Upper lobe of left lung (tissue), 6 donors: ENCODE measurements around the gene PTPRF. TPM values are rescaled to one million over a fixed set of nuclear protein-coding genes. Genes with fewer than 3 reads are reported as not detected.

Experiments used
- ATAC-seq, 2 donors: fragments of 200-7000 bp; cut with Tn5 transposase; one replicate each; pipeline ENCODE4 v1.9.1; 2022; ENCODE audit warnings: mild to moderate bottlenecking in 2 of 2, moderate library complexity in 2 of 2; ENCODE audit not compliant: low FRiP score in 2 of 2
- DNase-seq, 2 donors: peaks; one replicate each; pipeline ENCODE4 v3.0.0-alpha.2; 2019 to 2020
- H3K27ac ChIP-seq, 4 donors: fragments of 200-600 bp; sonication (generic); one replicate each; pipeline ENCODE4 v1.5.1; 2016 to 2019
- H3K27me3 ChIP-seq, 4 donors: fragments of 200-600 bp; sonication (generic); one replicate each; pipeline ENCODE4 v1.5.1; 2017 to 2019
- H3K36me3 ChIP-seq, 4 donors: fragments of 200-600 bp; sonication (generic); one replicate each; pipeline ENCODE4 v1.5.1; 2016 to 2019
- H3K4me1 ChIP-seq, 4 donors: fragments of 200-600 bp; sonication (generic); one replicate each; pipeline ENCODE4 v1.5.1; 2018 to 2019
- H3K4me3 ChIP-seq, 4 donors: fragments of 200-600 bp; sonication (generic); one replicate each; pipeline ENCODE4 v1.5.1; 2017 to 2019; ENCODE audit warnings: mild to moderate bottlenecking in 2 of 4, moderate library complexity in 1 of 4
- H3K9me3 ChIP-seq, 4 donors: fragments of 200-600 bp; sonication (generic); one replicate each; pipeline ENCODE4 v1.5.1; 2018 to 2019
- CTCF ChIP-seq, 6 experiments: fragments of 450-650 bp in 4 of 6; fragments of 200-600 bp in 2 of 6; sonication (generic) in 2 of 6; IDR thresholded peaks; one replicate each; pipeline ENCODE4 v1.5.1; 2016 to 2019; ENCODE audit warnings: antibody characterized with exemption in 6 of 6
- EP300 ChIP-seq, 4 donors: sonication (generic); formaldehyde crosslinking; IDR thresholded peaks; one replicate each; pipeline ENCODE4 v1.5.1; 2017; ENCODE audit warnings: antibody characterized with exemption in 4 of 4, control low read depth in 2 of 4
- POLR2A ChIP-seq, 4 donors: fragments of 450-650 bp; IDR thresholded peaks; one replicate each; pipeline ENCODE4 v1.5.1; 2016 to 2017; ENCODE audit warnings: antibody characterized with exemption in 4 of 4, mild to moderate bottlenecking in 2 of 4
- POLR2AphosphoS5 ChIP-seq, 2 donors: sonication (generic); formaldehyde crosslinking; IDR thresholded peaks; one replicate each; pipeline ENCODE4 v1.5.1; 2017; ENCODE audit warnings: antibody characterized with exemption in 2 of 2
- WGBS, 2 donors: methylation state at CpG; one replicate each; pipeline ENCODE4 v1.1.5; 2017 to 2018; 5-methylcytosine and 5-hydroxymethylcytosine counted together
- total RNA-seq, 6 donors: library from RNA; depleted of rRNA in 4 of 6; stranded (reverse); fragments of >200 nt in 4 of 6; gene quantifications; one replicate each; pipeline versions ENCODE4 v1.1.0 to v1.2.1, GENCODE V29; 2016 to 2021
- donor health status: DM: no; HTN: no; CAD: no; lungs with moderate emphysema.
- donor health status: DM: no; HTN: yes; CAD: no; lungs with severe emphysema.

Gene PTPRF
- total RNA-seq, 6 donors from 2014 or later: 133 to 201 (median 171) TPM

GRCh38 chr1:43511394-43511793 lies 19.3 kb upstream of the PTPRF start:
- Histone ChIP-seq H3K4me1 (no peaks in the 10 kb centered on the region), H3K27me3 (no peaks in the 10 kb centered on the region), H3K9me3 (no peaks in the 10 kb centered on the region), H3K36me3 (no peaks in the 10 kb centered on the region), H3K27ac (no peak overlapping the region), H3K4me3 (no peak overlapping the region)
- ATAC-seq (no peak), DNase-seq (no peak)
- no peak for TF ChIP-seq CTCF (IDR thresholded peaks at IDR 0.05)
- no peak for TF ChIP-seq POLR2AphosphoS5 (IDR thresholded peaks at IDR 0.05)
- TF ChIP-seq POLR2A (IDR thresholded peaks at IDR 0.05): no peak
- TF ChIP-seq EP300 (IDR thresholded peaks at IDR 0.05): no peak
- WGBS, 2 donors: 53 to 91% methylated on average over 1 of the region's 1 CpG

GRCh38 chr1:43512133-43512532 lies 18.6 kb upstream of the PTPRF start:
- H3K4me1 ChIP-seq: no peaks in the 10 kb centered on the region
- WGBS, 2 donors: 82 to 89% methylated on average over 2 of the region's 2 CpGs
- ATAC-seq: no peak
- TF ChIP-seq POLR2AphosphoS5 (IDR thresholded peaks at IDR 0.05) (no peak), CTCF (IDR thresholded peaks at IDR 0.05) (no peak), POLR2A (IDR thresholded peaks at IDR 0.05) (no peak), EP300 (IDR thresholded peaks at IDR 0.05) (no peak)
- no peaks in the 10 kb centered on the region for H3K27me3 ChIP-seq
- H3K27ac ChIP-seq: no peak overlapping the region
- no peaks in the 10 kb centered on the region for H3K9me3 ChIP-seq
- no peak overlapping the region for H3K4me3 ChIP-seq
- no peaks in the 10 kb centered on the region for H3K36me3 ChIP-seq
- DNase-seq: no peak

GRCh38 chr1:43512681-43513080 lies 18.0 kb upstream of the PTPRF start:
- H3K4me3 ChIP-seq: no peak overlapping the region
- ATAC-seq (no peak), DNase-seq (no peak)
- no peaks in the 10 kb centered on the region for H3K36me3 ChIP-seq
- no peaks in the 10 kb centered on the region for H3K9me3 ChIP-seq
- no peak overlapping the region for H3K27ac ChIP-seq
- TF ChIP-seq POLR2AphosphoS5 (IDR thresholded peaks at IDR 0.05): no peak
- no peak for TF ChIP-seq POLR2A (IDR thresholded peaks at IDR 0.05)
- TF ChIP-seq EP300 (IDR thresholded peaks at IDR 0.05): no peak
- TF ChIP-seq CTCF (IDR thresholded peaks at IDR 0.05): no peak
- H3K27me3 ChIP-seq: no peaks in the 10 kb centered on the region
- H3K4me1 ChIP-seq: no peaks in the 10 kb centered on the region
- WGBS, 2 donors: 91 to 94% methylated on average over 6 of the region's 6 CpGs

- ATAC-seq (no peak), DNase-seq (no peak)
- WGBS, 2 donors: 50 to 69% methylated on average over 5 of the region's 5 CpGs
Measured at GRCh38 chr1:43513471-43514173, 17.1 kb upstream of the PTPRF start.

More at GRCh38 chr1:43513471-43514173, 17.1 kb upstream of the PTPRF start:
- Histone ChIP-seq H3K4me3 (no peak overlapping the region), H3K27me3 (no peaks in the 10 kb centered on the region), H3K27ac (no peak overlapping the region), H3K4me1 (no peaks in the 10 kb centered on the region), H3K36me3 (no peaks in the 10 kb centered on the region), H3K9me3 (no peaks in the 10 kb centered on the region)
- TF ChIP-seq POLR2AphosphoS5 (IDR thresholded peaks at IDR 0.05): no peak
- no peak for TF ChIP-seq EP300 (IDR thresholded peaks at IDR 0.05)
- no peak for TF ChIP-seq CTCF (IDR thresholded peaks at IDR 0.05)
- no peak for TF ChIP-seq POLR2A (IDR thresholded peaks at IDR 0.05)
